Skeletal muscle cell (primary cell): ENCODE data around the gene MAPKAPK2.
"Not testable (repeated sequence)": the region's sequence is repeated elsewhere in the genome, so short reads cannot be mapped to it uniquely, and the experiment has no call there.

Experiments used
- DNase-seq: peaks from one replicate; pipeline ENCODE4 v3.0.0-alpha.2; 2010; ENCODE audit warnings: low read depth
- H3K4me3 ChIP-seq: 2 replicates; pipeline ENCODE4 v1.5.1; 2011; ENCODE audit warnings: low read depth, mild to moderate bottlenecking, control low read depth, low read length, moderate library complexity

MAPKAPK2 gene

DNA sequence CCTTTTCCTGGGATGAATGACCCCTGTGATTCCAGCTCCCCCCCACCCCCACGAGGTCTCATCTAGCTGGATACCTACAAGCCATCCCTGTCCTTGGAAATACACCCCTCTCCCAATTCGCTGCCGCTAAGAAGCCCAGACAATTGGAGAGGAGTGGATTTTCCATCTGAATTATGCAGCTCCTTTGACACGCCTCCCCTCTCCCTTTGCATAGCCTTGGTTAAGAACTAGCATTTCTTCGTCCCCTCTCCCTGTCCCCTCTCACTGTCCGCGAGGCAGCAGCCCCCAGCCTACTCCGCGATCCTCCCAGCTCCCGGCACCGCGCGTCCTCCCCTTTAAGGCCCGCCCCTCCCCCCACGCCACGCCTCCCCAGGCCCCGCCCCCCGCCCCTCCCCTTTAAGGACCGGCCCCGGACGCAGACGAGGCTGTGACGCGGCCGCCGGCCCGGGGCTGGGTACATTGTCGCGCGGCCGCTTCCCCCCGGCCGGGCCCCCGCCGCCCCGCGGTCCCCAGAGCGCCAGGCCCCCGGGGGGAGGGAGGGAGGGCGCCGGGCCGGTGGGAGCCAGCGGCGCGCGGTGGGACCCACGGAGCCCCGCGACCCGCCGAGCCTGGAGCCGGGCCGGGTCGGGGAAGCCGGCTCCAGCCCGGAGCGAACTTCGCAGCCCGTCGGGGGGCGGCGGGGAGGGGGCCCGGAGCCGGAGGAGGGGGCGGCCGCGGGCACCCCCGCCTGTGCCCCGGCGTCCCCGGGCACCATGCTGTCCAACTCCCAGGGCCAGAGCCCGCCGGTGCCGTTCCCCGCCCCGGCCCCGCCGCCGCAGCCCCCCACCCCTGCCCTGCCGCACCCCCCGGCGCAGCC is at the start of gene MAPKAPK2:
Gene MAPKAPK2, plus strand, starts transcription at position 428 of the 856 bp plus-strand sequence. Its CDS starts 325 bp downstream, at position 753.
- no peak for DNase-seq
- H3K4me3 ChIP-seq, result peak within 1 kb of the TSS; percentile 75

DNA sequence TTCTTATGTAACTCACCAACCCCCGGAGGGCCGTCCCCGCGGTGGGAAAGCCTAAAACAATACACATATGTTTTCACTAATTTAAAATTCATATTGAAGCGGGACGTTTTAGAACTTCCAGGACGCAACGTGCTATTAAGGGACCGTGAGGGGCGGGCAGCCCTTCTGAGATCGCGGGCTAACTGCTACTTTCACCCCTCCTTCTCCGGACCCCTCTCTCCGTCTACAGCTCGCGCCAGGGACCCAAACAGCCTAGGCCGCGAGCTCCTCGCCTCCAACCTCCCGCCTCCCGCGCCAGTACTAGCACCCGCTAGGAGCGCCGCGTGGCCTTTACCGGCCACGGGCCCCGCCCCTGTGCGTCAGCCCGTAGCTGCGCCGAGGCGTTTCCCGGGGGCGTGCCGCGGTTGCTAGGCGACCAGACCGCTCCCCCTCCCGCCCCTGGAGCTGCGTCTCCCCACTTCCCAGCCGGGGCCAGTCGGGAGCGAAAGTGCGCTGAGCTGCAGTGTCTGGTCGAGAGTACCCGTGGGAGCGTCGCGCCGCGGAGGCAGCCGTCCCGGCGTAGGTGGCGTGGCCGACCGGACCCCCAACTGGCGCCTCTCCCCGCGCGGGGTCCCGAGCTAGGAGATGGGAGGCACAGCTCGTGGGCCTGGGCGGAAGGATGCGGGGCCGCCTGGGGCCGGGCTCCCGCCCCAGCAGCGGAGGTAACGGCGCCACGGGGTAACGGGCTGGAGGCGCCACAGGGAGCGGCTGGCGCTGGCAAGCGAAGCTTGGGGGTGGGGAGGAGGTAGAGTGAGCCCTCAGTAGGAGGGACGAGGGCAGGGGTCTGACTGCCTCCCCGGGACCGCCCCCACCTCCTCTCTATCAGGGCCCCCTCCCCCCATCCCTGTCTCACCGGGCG is 49.4 kb upstream of the MAPKAPK2 start, which contains the start of gene DYRK3:
Gene DYRK3, plus strand, starts transcription at position 457 of the 898 bp plus-strand sequence. Its CDS starts 168 bp downstream, at position 625.
- H3K4me3 ChIP-seq, result peak within 1 kb of the TSS; percentile 90
- peak; percentile 80 for DNase-seq

DNA sequence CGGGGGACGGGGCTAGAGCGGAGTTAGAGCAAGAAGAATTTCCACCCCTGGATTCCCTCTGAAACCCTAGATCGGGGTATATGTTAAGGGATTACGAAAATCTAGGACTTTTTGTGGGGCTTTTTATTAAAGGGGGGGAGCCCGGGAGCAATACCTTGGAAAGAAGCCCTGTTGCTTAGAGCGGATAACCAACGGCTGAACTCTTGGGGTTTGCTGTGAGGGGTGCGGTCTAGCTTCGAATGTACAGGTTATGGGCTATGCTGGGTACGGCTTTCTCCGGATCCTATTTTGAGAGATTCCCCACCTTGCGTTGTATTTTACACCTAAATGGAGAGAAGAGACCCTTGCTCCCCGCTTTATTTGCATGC is 48.7 kb upstream of the MAPKAPK2 start:
- H3K4me3 ChIP-seq, result peak overlapping the region; percentile 90
- no peak for DNase-seq

DNA sequence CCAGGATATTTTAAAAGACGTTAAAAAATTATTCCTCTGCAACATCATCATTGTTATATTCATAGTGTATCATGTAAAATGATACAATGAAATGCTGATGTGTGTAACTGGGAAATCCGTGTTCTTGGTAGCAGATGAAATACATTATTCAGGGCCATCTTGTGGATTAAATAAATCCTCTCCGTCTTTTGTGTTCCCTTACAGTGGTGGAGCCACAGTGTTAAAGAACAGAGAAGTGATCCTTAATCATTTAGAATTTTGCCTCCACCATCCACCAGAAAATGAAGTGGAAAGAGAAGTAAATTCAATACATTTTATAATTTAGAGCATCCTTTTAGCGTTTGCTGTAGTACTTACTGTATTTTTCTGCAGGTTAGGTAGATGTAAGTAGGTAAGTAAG is 48.0 kb upstream of the MAPKAPK2 start:
- no peak for DNase-seq
- H3K4me3 ChIP-seq, result peak overlapping the region; percentile 90

DNA sequence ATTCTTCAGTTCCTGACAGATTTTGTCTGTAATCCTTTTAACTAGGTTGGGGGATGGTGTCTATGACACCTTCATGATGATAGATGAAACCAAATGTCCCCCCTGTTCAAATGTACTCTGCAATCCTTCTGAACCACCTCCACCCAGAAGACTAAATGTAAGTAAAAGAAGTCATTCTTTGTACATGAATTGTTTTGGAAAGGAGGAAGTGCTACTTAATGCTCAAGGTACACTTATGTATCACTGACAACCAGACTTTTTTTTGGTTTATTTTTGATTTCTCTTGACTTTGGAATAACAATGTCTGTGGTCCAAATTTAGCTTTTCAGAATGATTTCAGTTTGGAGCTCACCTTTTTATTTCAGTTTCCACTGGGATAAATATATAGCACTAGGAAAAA is 47.1 kb upstream of the MAPKAPK2 start:
- DNase-seq, result no peak
- H3K4me3 ChIP-seq, result no peak overlapping the region

DNA sequence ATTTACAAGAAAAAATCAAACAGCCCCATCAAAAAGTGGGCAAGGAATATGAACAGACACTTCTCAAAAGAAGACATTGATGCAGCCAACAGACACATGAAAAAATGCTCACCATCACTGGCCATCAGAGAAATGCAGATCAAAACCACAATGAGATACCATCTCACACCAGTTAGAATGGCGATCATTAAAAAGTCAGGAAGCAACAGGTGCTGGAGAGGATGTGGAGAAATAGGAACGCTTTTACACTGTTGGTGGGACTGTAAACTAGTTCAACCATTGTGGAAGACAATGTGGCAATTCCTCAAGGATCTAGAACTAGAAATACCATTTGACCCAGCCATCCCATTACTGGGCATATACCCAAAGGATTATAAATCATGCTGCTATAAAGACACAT is 42.6 kb upstream of the MAPKAPK2 start:
- DNase-seq, H3K4me3 ChIP-seq: not testable (repeated sequence)

DNA sequence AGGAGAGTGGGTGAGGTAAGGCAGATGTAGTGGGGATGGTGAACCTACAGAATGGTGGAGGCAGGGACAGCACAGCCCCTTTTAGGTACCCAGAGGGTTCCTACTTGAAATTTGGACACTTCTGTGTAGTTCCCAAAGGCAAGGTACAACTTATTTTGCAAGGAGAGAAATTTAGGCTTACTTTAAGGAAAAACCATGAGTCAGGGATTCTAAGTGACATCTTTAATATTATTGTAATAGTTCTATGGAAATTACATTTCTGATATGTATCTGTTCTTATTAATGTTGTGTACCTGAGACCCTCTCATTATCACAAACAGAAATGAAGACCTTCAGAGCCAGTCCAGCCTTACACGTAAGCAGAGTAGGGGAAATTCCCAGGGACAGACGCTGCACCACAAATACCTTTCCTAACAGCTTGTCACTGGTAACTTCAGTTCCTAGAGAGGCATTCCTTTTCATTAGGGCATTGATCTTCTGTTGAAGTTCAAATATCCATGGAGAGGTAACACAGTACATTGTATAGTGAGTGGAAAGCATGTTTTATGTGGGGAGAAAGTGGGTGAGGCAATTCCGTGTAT is 41.5 kb upstream of the MAPKAPK2 start:
- DNase-seq, result no peak
- H3K4me3 ChIP-seq, result no peak overlapping the region

DNA sequence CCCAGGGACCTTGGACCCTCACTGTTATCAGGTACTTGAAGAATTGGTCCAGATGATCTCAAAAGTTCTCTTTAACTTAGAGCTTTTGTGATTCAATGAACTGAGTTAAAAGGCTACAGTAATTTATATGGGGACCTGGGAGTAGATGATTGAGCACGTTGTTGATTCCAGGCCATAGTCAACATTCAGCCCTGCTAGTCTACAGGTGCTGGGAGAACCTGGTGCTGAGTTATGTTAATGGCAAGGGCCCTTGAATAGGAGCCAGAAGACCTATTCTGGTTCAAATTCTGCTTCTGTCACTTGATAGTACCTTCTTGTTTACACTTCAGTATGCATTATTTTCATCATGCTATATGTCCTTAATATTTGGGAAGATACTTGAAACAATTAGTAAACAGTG is 38.2 kb upstream of the MAPKAPK2 start:
- H3K4me3 ChIP-seq, result no peak overlapping the region
- no peak for DNase-seq

DNA sequence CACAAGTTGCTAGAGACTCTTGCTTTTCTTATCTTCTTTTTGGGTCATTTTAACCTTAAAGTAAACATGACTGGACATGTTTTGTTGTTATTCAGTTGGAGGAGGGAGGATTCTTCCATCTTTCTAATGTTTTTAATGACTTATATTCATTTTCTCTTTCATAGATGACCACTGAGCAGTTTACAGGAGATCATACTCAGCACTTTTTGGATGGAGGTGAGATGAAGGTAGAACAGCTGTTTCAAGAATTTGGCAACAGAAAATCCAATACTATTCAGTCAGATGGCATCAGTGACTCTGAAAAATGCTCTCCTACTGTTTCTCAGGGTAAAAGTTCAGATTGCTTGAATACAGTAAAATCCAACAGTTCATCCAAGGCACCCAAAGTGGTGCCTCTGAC is 37.5 kb upstream of the MAPKAPK2 start:
- no peak overlapping the region for H3K4me3 ChIP-seq
- DNase-seq, result no peak

DNA sequence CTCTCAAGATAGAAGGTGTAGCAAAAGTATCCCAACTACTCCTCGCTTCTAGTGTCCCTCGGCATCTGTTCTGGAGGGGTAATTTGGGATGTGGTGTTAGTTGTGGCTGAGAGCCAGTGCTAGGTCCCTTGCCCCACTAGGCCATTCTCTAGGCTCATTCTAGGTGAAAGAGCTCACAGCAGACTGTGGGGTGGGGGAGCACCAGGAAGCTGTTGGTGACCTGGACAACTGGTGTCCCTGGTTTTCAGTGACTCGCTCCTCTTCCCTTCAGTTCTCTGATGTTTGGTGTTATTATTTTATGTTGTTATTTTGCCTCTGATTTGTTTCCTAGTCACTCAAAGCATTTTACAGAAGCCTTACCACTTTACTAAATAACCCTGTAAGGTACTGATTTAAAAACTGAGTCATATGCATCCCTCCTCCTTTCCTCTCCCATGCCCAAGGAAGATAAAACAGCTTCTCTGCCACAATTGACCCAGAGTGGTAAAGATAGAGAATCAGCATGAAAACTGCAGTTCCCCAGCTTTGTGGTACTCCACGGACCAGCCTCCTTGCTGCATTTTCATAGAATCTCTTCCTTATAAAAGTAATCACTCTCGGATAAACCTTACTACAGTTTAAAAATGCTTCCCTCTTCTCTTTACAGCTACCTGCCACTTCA is 35.3 kb upstream of the MAPKAPK2 start:
- no peak for DNase-seq
- H3K4me3 ChIP-seq, result no peak overlapping the region

DNA sequence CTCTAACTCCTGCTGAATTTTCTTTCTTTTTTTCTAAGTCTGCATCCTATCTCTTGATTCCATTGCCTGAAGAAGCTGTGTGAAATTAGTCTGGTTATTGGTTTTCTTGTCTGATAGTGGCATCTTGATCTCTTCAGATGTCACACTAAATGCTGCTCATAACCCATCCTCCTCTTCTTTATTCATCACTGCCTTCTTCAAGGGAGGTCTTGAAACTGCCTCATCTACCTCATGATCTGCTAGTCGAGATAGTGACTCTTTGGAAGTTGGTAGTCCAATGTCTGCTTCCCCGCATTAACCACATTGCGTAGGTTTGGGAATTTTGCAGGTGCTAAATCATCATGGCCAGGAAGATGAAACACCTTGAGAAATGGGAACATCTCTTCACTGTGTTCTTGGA is 33.7 kb upstream of the MAPKAPK2 start:
- no peak for DNase-seq
- H3K4me3 ChIP-seq, result no peak overlapping the region

DNA sequence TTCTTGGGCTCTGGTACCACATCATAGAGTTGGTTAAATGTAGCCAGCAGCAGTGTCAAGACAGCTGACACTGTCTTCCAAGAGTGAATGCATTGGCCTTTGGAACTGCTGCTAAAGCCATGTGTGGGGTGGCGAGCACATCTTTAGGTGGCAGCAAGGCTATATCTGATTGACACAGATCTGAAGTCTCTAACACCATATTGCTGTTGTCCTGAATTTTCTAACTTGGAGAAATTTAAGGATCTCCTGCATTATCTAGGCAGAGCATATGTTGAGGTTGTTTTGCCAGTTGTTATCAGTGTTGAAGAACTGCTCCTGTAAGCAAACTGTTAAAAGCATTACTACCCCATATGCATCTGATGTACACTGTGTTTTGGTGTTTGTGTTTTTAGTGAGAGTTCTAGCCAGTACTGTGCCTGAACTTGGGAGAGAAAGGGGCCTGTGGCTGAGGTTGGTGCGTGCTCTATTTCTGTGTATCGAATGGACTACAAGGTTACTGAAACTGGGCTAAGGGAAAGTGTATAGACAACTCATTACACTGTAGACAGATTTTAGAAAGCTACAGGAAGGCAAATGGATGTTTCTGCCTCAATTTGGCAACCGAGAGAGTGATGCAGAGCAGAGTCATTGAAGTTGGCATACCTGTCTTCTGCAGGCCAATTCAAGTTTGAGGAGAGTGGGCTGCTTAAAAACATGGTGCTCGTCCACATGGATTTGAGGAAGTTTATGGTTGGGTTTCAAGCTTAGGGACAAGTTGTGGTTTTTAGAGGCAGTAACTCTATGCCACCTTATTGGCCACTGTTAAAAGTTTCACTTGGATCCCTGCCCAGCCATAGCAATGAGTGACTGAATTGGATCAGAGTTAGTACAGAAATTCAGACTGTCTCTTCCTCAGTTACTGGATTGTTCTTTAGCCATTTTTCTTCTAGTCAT is 32.5 kb upstream of the MAPKAPK2 start:
- no peak for DNase-seq
- no peak overlapping the region for H3K4me3 ChIP-seq

DNA sequence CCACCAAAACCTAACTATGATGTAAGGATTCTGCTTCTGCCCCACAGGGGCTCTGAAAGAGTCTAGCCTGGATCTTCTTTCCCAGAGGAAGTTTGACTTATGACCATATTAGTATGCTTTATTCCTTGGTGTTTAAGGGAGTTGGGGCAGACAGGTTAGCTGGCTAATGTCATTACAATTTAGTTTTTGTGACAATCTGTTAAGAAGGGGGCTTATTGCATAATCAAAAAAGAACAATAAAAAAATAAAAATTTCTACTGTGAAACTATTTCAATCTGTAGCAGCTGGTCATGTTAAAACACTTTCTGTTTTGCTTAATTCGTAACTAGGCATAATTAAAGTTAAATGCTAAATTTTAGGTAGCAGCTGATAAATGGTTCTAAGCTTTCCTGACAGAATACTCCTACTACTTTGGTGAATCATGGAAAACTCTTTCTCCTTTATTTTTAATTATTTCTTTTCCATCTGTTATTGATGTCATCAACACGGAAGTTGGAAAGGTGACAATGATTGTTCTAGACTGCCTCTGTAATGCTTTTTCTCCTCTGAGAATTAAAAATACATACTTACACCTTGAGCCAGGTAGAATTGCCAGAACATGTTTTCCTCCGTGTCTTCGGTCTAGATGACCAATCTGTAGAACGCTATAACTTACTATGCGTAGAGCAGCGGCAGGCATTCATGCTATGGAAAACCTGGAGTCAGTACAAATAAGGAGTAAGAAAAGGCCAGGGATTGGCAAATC is 30.8 kb upstream of the MAPKAPK2 start:
- DNase-seq, result no peak
- H3K4me3 ChIP-seq, result no peak overlapping the region

DNA sequence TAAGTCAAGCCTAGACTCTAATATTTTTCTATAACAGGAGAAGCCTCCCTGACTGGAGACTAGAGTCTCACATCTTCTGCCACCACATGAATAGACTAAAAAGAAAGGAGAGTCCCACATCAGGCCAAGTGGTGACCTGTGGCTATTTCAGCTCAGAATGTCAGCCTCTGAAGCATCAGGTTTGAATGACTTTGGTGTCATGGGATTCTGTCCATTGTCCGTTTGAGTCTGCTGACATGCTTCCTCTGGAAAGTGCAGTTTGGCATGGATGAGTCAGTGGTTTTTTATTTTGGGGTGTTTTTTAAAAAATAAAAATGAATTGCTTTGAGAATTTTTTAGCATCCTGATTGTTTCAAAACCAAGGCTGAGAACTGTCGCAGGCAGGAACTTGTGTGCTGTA is 29.9 kb upstream of the MAPKAPK2 start:
- no peak overlapping the region for H3K4me3 ChIP-seq
- DNase-seq, result no peak

DNA sequence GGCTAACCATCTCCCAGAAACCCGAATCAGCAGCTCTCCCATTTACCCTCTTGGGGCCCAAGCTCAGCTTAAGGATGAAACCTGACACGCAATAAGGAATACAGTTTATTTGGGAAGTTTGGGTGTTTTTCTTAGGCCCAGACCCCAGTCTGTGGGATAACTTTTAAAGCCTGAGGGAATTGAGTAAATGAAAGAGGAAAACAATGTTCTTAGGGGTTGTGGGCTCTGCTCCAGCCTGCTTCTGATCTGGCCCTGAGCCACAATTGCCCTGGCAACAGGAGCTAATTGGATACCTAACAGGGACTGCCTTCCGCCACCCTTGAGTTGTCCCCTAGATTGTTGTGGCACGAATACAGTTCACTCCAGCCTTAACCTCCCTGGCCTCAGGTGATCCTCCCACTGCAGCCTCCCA is 29.2 kb upstream of the MAPKAPK2 start:
- H3K4me3 ChIP-seq, result no peak overlapping the region
- DNase-seq, result no peak

DNA sequence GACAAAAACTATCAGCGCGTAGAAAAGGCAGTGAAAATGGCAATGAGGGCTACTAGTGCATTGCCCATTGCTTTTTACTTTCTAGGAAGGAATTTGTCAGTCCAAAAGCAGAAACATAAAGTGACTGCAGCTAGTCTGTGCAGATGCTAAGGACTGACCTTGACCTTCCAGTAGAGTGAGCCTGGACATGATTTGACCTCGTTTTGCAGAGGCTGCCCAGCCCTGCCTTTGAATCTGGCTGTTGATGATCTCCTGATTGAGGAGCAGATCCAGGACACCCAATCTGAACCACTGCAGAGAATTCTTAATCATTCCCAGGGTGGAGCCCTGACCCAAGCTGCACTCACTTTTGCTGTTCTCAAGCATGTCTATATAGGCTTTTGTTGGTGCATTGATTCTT is 27.8 kb upstream of the MAPKAPK2 start:
- no peak for DNase-seq
- H3K4me3 ChIP-seq, result no peak overlapping the region

DNA sequence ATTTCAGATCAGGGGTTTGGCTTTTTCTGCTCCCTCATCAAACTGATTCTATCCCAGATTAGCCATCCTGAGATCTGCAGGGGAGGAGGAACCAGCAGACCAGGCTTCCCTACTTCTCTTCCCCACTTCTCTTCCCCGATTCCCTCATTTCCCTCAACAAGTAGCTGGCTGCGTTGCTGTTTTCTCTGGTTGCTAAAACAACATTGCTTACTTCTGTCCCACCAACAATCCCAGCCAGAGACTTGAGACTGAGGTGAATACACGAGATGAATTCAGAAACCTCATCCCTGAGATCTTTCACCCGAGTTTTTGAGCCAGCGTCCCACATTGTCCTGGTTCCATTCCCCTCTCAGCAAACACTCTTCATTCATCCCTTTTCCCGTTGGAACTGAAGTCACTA is 27.0 kb upstream of the MAPKAPK2 start:
- no peak for DNase-seq
- no peak overlapping the region for H3K4me3 ChIP-seq
